CD14-positive monocyte (primary cell): ENCODE data around the gene SEPTIN8. TPM values are rescaled to one million over a fixed set of nuclear protein-coding genes. Genes with fewer than 3 reads are reported as not detected.
A peak's percentile ranks its signal among the peaks of the same experiment; 100 is the strongest.

Experiments
- DNase-seq, 3 donors: peaks; one replicate each; pipeline ENCODE4 v3.0.0-alpha.2; 2011 to 2022
- H2AFZ ChIP-seq: 2 replicates; pipeline ENCODE4 v1.6.0; 2012; ENCODE audit warnings: mild to moderate bottlenecking, low read depth, low read length, inconsistent platforms; ENCODE audit not compliant: insufficient read depth, poor library complexity, severe bottlenecking
- H3K27ac ChIP-seq, 2 donors: 1 replicate in 1 of 2; 2 replicates in 1 of 2; pipeline ENCODE4 v1.5.1; 2012 to 2013; ENCODE audit warnings: low read length in 2 of 2, control low read depth in 1 of 2, inconsistent platforms in 1 of 2, low read depth in 1 of 2, mild to moderate bottlenecking in 1 of 2
- H3K27me3 ChIP-seq, 2 donors: one replicate each; pipeline versions ENCODE4 v1.6.0 to v1.6.1; 2011 to 2013; ENCODE audit warnings: low read length in 2 of 2; ENCODE audit not compliant: control insufficient read depth in 2 of 2, insufficient read depth in 2 of 2
- H3K36me3 ChIP-seq, 2 donors: replicated peaks in 1 of 2; 1 replicate in 1 of 2; 2 replicates in 1 of 2; pipeline versions ENCODE4 v1.5.1 to v1.6.1; 2012 to 2013; ENCODE audit warnings: low read length in 2 of 2, control low read depth in 1 of 2, inconsistent platforms in 1 of 2, mild to moderate bottlenecking in 1 of 2; ENCODE audit not compliant: insufficient read depth in 2 of 2, control insufficient read depth in 1 of 2
- H3K4me1 ChIP-seq, 2 donors: 1 replicate in 1 of 2; 2 replicates in 1 of 2; pipeline versions ENCODE4 v1.5.1 to v1.6.1; 2012 to 2013; ENCODE audit warnings: low read length in 2 of 2, control low read depth in 1 of 2, inconsistent platforms in 1 of 2, mild to moderate bottlenecking in 1 of 2, moderate library complexity in 1 of 2; ENCODE audit not compliant: insufficient read depth in 2 of 2, control insufficient read depth in 1 of 2
- H3K4me2 ChIP-seq: replicated peaks from 2 replicates; pipeline ENCODE3; 2012; ENCODE audit warnings: low read length, moderate library complexity, mild to moderate bottlenecking; ENCODE audit not compliant: poor library complexity, severe bottlenecking; ENCODE audit errors: extremely low read depth
- H3K4me3 ChIP-seq, 3 experiments: fragments of 200-600 bp in 1 of 3; sonication (generic) in 1 of 3; replicated peaks in 1 of 3; 1 replicate in 2 of 3; 2 replicates in 1 of 3; pipeline ENCODE4 v1.5.1; 2011 to 2013; ENCODE audit warnings: low read length in 3 of 3, mild to moderate bottlenecking in 3 of 3, control low read depth in 2 of 3, low read depth in 2 of 3, inconsistent platforms in 1 of 3, moderate library complexity in 1 of 3
- H3K79me2 ChIP-seq: 2 replicates; pipeline ENCODE4 v1.6.0; 2012; ENCODE audit warnings: mild to moderate bottlenecking, control low read depth, inconsistent platforms, low read length, moderate library complexity; ENCODE audit not compliant: insufficient read depth
- H3K9ac ChIP-seq: 2 replicates; pipeline ENCODE4 v1.6.0; 2017; ENCODE audit warnings: low read length, mild to moderate bottlenecking; ENCODE audit not compliant: insufficient read depth, poor library complexity, severe bottlenecking
- H3K9me3 ChIP-seq, 2 donors: replicated peaks in 1 of 2; 1 replicate in 1 of 2; 2 replicates in 1 of 2; pipeline versions ENCODE4 v1.5.1 to v1.6.1; 2012 to 2013; ENCODE audit warnings: low read length in 2 of 2, control low read depth in 1 of 2; ENCODE audit not compliant: control insufficient read depth in 1 of 2, insufficient read depth in 1 of 2
- H4K20me1 ChIP-seq: 2 replicates; pipeline ENCODE4 v1.6.0; 2012; ENCODE audit warnings: mild to moderate bottlenecking, low read length, control low read depth, moderate library complexity; ENCODE audit not compliant: insufficient read depth
- H3K27ac Mint-ChIP-seq, 7 donors: one replicate each; pipeline ENCODE4 v1.8.0; 2020; ENCODE audit warnings: mild to moderate bottlenecking in 7 of 7, mixed read lengths in 7 of 7, moderate library complexity in 6 of 7, inconsistent platforms in 2 of 7
- H3K27me3 Mint-ChIP-seq, 3 donors: one replicate each; pipeline ENCODE4 v1.8.0; 2021 to 2022; ENCODE audit warnings: low read depth in 3 of 3, mild to moderate bottlenecking in 3 of 3, mixed read lengths in 3 of 3, moderate library complexity in 3 of 3, inconsistent platforms in 1 of 3
- H3K36me3 Mint-ChIP-seq, 2 donors: one replicate each; pipeline ENCODE4 v1.8.0; 2020; ENCODE audit warnings: mixed read lengths in 2 of 2, inconsistent platforms in 1 of 2, mild to moderate bottlenecking in 1 of 2
- H3K4me1 Mint-ChIP-seq: one replicate; pipeline ENCODE4 v1.8.0; 2020; ENCODE audit warnings: mild to moderate bottlenecking, mixed read lengths
- H3K4me3 Mint-ChIP-seq, 2 donors: one replicate each; pipeline ENCODE4 v1.8.0; 2020; ENCODE audit warnings: mild to moderate bottlenecking in 2 of 2, mixed read lengths in 2 of 2, moderate library complexity in 1 of 2
- H3K9me3 Mint-ChIP-seq, 7 donors: one replicate each; pipeline ENCODE4 v1.8.0; 2020 to 2022; ENCODE audit warnings: mixed read lengths in 7 of 7, mild to moderate bottlenecking in 6 of 7, moderate library complexity in 6 of 7, inconsistent platforms in 2 of 7
- WGBS: methylation state at CpG from one replicate; pipeline ENCODE4 v1.1.5; 2013; ENCODE audit warnings: missing lambda C conversion rate; ENCODE audit not compliant: insufficient coverage; 5-methylcytosine and 5-hydroxymethylcytosine counted together
- intact Hi-C, 2 donors: fragments of 100-400 bp; cut with micrococcal nuclease; formaldehyde crosslinking; loops; one replicate each; pipeline versions ENCODE4 v1.15.0 to v1.15.1; 2023
- polyA plus RNA-seq, 3 donors: library from polyadenylated mRNA; depleted of rRNA in 1 of 3; unstranded in 2 of 3; stranded (reverse) in 1 of 3; fragments of 300-500 nt in 2 of 3; fragments of >200 nt in 1 of 3; fragmentation: Illumina TruSeq in 2 of 3; gene quantifications; 1 replicate in 2 of 3; 2 replicates in 1 of 3; pipeline ENCODE4 v1.2.3, GENCODE V29; 2012 to 2021
- TF ChIP-seq, protein P1 (sequence below): fragments of 200-600 bp; IDR thresholded peaks from one replicate; pipeline ENCODE4 v1.8.0; 2022; ENCODE audit warnings: antibody characterized with exemption, mild to moderate bottlenecking

The SEPTIN8 gene
- polyA plus RNA-seq, 3 donors, result 0.36 to 5.0 (median 0.54) TPM

DNA sequence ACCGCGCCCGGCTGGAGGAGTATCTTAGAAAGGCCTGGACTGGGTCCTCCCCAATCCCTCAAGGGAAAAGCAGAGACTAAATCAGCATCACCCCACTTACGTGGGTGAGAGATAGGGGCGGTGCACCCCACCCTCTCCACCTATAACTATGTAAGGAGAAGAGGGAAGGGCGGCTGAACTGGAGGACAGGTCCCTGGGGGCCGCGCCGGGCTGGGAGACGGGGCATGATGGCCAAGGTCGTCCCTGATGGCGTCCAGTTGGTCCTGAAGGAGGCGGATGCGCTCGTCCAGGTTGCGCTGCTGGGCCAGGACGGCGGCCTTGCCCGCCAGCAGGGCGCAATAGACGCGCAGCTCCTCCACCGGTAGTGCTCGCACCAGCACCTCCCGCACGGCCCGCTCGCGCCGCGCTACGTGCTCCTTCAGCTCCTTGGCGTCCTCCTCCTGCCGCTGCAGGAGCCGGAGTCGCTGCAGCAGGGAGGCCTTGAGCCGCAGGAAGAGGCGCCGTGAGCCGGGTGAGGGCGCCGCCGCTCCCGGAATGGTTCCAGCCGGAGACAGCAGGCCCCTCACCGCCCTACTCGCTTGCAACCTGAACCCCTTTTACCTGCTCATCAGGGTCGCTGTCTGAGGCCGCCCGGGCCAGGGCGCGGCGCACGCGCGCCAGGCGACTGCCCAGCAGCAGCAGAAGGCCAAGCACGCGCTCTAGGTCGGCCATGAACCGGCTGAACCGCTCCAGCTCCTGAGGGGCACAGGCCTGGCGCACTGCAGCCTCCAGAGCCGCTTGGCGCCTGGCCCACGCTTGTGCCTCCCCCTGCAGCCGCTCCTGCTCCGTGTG, 45.8 kb upstream of the SEPTIN8 start:
- Histone ChIP-seq H3K27me3 (peaks cover 51 to 89% of the 10 kb centered on the region in 2 donors), H3K36me3 (peaks cover 0 to 30% of the 10 kb centered on the region in 2 donors), H3K79me2 (no peaks in the 10 kb centered on the region), H3K27ac (no peak overlapping the region), H3K9ac (no peak overlapping the region), H4K20me1 (peaks cover 66% of the 10 kb centered on the region), H2AFZ (no peak overlapping the region), H3K4me1 (peaks cover 12 to 31% of the 10 kb centered on the region in 2 donors), H3K4me3 (no peak overlapping the region), H3K4me2 (peak overlapping the region; percentile 25), H3K9me3 (peaks cover 0 to 17% of the 10 kb centered on the region in 2 donors)
- Mint-ChIP-seq H3K4me3 (peak overlapping the region; percentile 69 to 77), H3K36me3 (peaks cover 29 to 32% of the 10 kb centered on the region in 2 donors), H3K27me3 (peaks cover 78 to 96% (median 85%) of the 10 kb centered on the region in 3 donors), H3K27ac (peak overlapping the region in 1 of 7 donors; percentile 74), H3K4me1 (peaks cover 34% of the 10 kb centered on the region), H3K9me3 (peaks cover 0 to 30% (median 15%) of the 10 kb centered on the region in 7 donors)
- intact Hi-C loops, result loop anchor here in 1 of 2 donors (5.0 to 10.0 kb wide), 2 partner anchors 318 to 436 kb away; no protein-coding TSS in a partner anchor
- WGBS, result 15% methylated on average over 63 of the region's 68 CpGs
- DNase-seq, result no peak
- TF ChIP-seq, protein P1, sequence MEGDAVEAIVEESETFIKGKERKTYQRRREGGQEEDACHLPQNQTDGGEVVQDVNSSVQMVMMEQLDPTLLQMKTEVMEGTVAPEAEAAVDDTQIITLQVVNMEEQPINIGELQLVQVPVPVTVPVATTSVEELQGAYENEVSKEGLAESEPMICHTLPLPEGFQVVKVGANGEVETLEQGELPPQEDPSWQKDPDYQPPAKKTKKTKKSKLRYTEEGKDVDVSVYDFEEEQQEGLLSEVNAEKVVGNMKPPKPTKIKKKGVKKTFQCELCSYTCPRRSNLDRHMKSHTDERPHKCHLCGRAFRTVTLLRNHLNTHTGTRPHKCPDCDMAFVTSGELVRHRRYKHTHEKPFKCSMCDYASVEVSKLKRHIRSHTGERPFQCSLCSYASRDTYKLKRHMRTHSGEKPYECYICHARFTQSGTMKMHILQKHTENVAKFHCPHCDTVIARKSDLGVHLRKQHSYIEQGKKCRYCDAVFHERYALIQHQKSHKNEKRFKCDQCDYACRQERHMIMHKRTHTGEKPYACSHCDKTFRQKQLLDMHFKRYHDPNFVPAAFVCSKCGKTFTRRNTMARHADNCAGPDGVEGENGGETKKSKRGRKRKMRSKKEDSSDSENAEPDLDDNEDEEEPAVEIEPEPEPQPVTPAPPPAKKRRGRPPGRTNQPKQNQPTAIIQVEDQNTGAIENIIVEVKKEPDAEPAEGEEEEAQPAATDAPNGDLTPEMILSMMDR, result no peak

DNA sequence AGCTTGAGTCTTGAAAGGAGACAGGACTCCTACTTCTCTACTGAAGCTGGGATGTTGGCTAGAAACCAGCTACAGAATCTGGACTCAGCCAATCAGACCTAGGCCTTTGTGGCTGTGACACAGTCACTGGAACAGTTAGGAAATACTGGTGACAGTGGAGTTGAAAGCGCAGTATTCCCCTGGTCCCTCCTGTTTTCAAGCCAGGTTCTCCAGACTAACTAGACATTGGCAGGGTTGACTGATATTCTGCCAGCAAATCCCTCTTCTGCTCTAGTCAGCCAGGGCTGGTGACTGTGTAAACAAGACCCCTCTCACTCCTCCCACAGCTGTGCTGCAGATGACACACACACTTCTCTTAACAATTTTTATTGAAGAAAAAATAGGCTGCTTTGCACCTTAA, 44.8 kb upstream of the SEPTIN8 start:
- no CpG with 5 or more reads among the region's 1 CpG for WGBS
- Histone ChIP-seq H3K9ac (no peak overlapping the region), H3K27ac (no peak overlapping the region), H3K36me3 (peaks cover 0 to 20% of the 10 kb centered on the region in 2 donors), H3K27me3 (peaks cover 48 to 85% of the 10 kb centered on the region in 2 donors), H3K4me2 (no peak overlapping the region), H4K20me1 (peaks cover 55% of the 10 kb centered on the region), H3K9me3 (peaks cover 0 to 10% of the 10 kb centered on the region in 2 donors), H3K79me2 (no peaks in the 10 kb centered on the region), H3K4me1 (peaks cover 12 to 31% of the 10 kb centered on the region in 2 donors), H3K4me3 (no peak overlapping the region), H2AFZ (no peak overlapping the region)
- TF ChIP-seq, protein P1, result no peak
- H3K4me3 Mint-ChIP-seq, result peak overlapping the region in 1 of 2 donors; percentile 76
- H3K27ac Mint-ChIP-seq, result no peak overlapping the region
- peaks cover 0 to 27% (median 14%) of the 10 kb centered on the region in 7 donors for H3K9me3 Mint-ChIP-seq
- no peak for DNase-seq
- H3K4me1 Mint-ChIP-seq, result peaks cover 30% of the 10 kb centered on the region
- intact Hi-C loops, result loop anchor here (2.0 to 10.0 kb wide), 3 partner anchors 317 to 437 kb away; no protein-coding TSS in a partner anchor
- peaks cover 71 to 87% (median 79%) of the 10 kb centered on the region in 3 donors for H3K27me3 Mint-ChIP-seq
- H3K36me3 Mint-ChIP-seq, result peaks cover 18 to 21% of the 10 kb centered on the region in 2 donors
